HG03064 (cell line): ENCODE measurements around the gene SCUBE1.

Source experiments
- ATAC-seq: cut with Tn5 transposase; IDR thresholded peaks from one replicate; pipeline ENCODE4 v1.9.1; 2021; ENCODE audit warnings: low read depth; ENCODE audit not compliant: unreplicated experiment

Gene SCUBE1

GRCh38 chr22:43226377-43227238 lies 116.6 kb downstream of the SCUBE1 start:
- no peak for ATAC-seq

DNA sequence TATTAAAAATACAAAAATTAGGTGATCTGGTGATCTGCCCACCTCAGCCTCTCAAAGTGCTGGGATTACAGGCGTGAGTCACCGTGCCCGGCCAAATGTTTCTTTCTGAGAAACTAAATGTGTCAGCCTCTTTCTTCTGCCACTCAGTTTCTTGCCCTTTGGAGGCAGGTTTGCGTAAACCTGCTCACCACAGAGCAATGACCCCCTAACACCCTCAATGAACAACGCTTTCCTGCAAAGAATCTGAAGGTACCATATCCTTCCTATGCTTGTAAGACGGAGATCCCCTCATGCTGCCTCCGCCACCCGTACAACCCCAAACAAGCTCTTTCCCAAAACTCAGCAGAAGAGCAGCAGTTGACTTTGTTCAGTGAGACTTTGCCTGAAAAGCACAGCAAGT lies 117.6 kb downstream of the SCUBE1 start:
- no peak for ATAC-seq

GRCh38 chr22:43222987-43223386 lies 120.2 kb downstream of the SCUBE1 start:
- ATAC-seq: no peak

GRCh38 chr22:43222262-43222661 lies 120.9 kb downstream of the SCUBE1 start:
- no peak for ATAC-seq

- ATAC-seq: no peak
Observed at GRCh38 chr22:43220625-43221380, 122.4 kb downstream of the SCUBE1 start.

GRCh38 chr22:43218786-43219185 lies 124.4 kb downstream of the SCUBE1 start:
- no peak for ATAC-seq

GRCh38 chr22:43217285-43218030 lies 125.7 kb downstream of the SCUBE1 start:
- ATAC-seq: no peak

DNA sequence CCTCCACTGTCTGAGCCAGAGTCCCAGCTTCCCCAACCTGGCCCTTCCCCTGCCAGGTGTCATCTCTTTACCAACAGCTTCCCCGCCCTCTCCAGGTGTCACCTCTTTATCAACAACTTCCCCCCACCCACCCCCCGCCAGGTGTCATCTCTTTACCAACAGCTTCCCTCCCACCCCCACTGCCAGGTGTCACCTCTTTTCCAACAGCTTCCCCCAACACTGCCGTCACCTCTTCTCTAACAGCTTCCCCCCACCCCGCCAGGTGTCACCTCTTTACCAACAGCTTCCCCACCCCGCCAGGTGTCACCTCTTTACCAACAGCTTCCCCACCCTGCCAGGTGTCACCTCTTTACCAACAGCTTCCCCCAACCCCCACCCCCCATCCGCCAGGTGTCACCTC lies 126.4 kb downstream of the SCUBE1 start:
- no peak for ATAC-seq

DNA sequence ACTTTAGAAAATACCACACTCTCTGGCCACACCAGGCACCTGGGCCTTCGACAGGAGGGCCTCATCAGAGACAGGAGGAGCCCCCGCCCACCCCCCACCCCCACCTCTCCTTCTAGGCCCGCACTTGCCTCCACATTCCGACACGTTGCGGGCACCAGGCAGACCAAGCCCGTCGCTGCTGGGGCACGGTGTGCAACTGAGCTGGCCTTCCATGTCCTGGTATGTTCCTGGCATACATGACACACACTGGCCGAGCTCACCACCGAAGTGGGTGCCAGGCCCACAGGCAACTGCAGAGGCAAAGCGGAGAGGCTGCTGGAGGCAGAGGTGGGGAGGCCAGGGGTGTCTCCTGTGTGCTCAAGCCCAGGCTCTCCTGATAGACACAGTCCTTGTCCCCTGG lies 129.2 kb downstream of the SCUBE1 start:
- no peak for ATAC-seq

DNA sequence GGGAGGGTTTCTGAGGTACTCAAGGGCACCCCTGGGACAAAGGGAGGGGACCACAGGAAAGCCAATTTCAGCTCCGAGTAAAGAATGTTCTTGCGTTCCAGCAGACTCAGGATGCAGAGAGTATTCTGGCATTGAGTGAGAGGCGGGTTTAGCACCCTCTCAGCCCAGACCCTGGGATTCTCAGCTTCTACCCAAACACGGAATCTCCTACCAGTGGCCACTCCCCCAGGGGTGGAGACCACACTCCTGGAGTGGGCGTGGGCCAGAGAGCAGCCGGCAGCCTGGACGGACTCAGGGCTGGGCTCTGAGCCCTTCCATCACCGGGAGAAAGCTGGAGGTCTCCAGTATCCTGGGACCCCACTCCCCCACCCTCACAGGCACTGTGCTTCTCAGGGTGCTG lies 130.1 kb downstream of the SCUBE1 start:
- no peak for ATAC-seq

- ATAC-seq: no peak
Observed at GRCh38 chr22:43212434-43212952, 130.7 kb downstream of the SCUBE1 start.

DNA sequence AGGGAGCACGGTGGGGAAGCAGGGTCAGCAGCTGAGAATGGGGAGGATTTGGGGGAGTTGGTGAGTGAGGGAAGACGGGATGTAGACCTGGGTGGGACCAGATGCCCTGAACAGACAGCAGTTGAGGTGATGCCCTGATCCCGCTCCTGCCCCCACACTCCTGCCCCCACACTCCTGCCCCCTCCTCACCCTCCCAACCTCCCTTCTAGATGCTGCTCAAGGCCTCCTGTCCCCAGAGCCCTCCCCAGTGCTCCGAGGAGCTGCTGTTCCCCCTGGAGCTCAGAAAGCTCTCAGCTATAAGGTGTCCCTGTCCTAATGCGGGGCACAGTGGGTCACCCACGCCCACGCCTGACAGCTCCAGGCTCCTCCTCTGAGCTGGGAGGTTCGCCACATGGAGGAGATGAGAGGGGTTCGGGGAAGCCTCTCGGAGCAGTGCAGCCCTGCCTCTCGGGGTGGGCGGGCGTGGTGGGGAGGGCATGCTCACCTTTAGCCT lies 131.2 kb downstream of the SCUBE1 start:
- ATAC-seq: no peak

DNA sequence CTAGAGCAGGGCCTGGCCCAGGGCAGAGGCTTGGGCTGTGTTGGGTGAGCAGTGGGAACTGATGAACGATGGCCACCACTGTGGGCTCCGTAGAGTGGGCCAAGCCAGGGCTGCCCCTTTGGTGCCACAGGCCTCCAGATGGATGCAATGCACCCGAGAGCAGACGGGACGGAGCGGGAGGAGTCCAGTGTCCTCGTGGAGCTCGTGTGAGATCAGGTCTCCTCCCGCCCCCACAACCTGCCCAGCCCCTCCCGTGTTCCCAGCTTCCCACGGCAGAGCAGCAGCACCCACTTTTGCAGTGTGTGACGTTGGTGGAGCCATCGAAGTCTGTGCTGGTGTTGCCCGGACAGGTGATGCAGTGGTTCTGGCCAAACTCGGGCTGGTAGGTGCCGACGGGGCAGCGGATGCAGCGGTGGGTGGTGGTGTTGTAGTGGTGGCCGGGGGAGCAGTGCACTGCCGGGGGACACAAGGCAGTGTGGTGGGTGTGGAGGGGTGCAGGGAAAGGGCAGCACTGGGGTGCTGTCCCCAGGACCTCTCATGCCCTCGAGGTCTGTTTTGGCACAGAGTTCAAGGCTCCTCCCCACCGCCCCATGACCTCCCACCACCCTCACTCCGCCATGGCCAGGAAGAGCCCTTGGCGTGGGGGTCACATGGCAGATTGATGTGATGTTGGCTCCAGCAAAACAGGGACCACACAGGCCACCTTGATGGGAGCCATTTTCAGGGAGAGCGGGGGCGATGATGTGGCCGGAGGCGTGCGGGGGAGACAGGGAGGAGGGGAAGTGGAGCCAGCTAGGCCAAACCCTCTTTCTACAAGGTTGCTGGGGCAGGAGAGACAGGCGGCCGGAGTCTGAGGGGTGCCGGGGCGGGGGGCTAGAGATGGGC lies 132.3 kb downstream of the SCUBE1 start:
- no peak for ATAC-seq

- ATAC-seq: no peak
Observed at GRCh38 chr22:43209971-43210370, 133.2 kb downstream of the SCUBE1 start.

DNA sequence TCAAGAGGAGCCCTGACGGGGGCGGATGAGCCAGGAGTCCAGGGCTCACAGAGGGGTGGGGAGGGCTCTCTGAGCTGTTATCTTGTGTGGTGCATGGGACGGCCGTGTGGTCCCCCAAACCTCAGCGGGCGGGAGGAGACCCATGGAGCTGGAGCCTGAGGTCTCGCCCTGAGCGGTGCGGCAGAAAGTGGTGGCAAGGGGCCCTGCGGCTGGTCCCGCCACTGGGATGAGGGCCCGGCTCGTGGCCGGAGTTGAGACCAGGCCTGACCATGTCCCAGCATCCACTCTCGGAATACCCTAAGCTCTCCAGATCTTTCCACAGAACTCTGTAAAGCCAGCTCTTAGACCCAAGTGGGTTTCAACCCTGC lies 133.7 kb downstream of the SCUBE1 start:
- no peak for ATAC-seq

DNA sequence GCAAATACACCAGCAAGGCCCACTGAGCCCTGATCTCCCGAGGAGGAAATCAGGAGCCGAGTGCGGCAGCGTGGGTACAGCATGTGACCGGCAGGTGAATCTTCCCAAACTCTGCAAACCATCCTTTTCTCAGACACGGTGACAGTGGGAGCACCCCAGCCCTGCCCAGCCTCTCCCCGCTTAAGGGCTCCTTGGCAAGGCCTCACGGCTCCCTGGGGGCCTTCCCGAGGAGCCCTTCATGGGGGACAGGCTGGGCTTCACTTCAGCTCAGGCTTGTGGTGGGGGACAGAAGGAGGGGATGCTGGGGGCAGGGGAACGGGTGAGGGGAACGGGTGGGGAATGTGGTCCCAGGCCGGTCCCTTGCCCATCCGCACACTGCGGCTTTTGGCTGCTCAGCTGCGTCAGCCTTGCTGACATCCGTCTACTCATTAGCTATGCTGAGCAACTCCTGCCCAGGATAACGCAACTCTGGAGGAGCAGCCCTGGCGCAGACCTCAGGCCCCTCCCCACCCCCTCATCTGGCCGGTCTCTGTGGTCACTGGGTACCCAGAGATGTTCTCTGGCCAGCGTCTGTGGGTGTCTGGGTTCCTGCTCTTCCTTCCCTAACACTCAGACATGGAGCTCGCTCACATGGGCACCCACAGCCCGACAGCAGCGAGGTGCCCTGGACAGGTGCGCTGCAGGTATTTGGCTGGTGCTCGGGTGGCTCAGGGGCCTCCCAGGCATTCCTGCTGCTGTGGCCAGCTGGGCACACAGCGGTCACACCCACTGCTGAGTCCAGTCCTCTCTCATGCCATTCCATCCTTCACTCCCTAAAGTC lies 134.3 kb downstream of the SCUBE1 start:
- no peak for ATAC-seq

- no peak for ATAC-seq
Observed at GRCh38 chr22:43207849-43208702, 135.1 kb downstream of the SCUBE1 start.

- ATAC-seq: no peak
Observed at GRCh38 chr22:43207386-43207785, 135.8 kb downstream of the SCUBE1 start.
